ENCODE data around the gene IL9. TPM values are rescaled to one million over a fixed set of nuclear protein-coding genes. Genes with fewer than 3 reads are reported as not detected.

Gene IL9
- total RNA-seq, 2 donors from 2014 or later = not detected

- DNase-seq (ENCODE audit: low spot score) = no peak
- intact Hi-C loops (cut with DNase I) = loop anchor here in 1 of 2 donors (5.0 kb wide), 1 partner anchor 184 kb away; no protein-coding TSS in a partner anchor
These were observed 3.0 kb upstream of the IL9 start for GRCh38 chr5:135898651-135899050.

DNA sequence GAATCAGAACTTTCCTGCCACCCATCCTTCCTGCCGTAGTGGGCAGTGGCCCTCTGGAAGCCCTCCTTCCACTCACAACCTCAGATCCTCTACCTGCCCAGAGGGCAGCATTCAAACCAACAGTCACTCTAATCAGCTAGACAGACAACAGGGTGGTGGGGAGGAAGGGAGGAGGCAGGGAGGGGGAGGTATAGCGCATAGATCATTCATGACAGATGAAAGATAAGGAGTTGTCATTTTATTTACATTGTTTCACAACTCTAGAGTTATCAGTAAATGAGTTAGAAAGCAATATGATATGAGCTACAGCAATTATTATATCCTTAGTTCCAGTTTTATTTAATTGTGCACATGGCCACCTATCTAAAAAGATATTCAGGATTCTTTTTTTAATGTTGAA, 852 bp downstream of the IL9 start:
- intact Hi-C loops (cut with DNase I) = loop anchor here in 1 of 2 donors (5.0 kb wide), 1 partner anchor 188 kb away; no protein-coding TSS in a partner anchor

GRCh38 chr5:135894276-135894675, 1.4 kb downstream of the IL9 start:
- intact Hi-C loops (cut with DNase I) = no loop called here

More for the DNA sequence above, 852 bp downstream of the IL9 start:
- DNase-seq (ENCODE audit: low spot score) = no peak

GRCh38 chr5:135891791-135892190, 3.9 kb downstream of the IL9 start:
- intact Hi-C loops (cut with DNase I) = no loop called here
- no peak for DNase-seq (ENCODE audit: low spot score)

More at GRCh38 chr5:135894276-135894675, 1.4 kb downstream of the IL9 start:
- no peak for DNase-seq (ENCODE audit: low spot score)

- intact Hi-C loops (cut with DNase I) = no loop called here
These were observed 4.4 kb downstream of the IL9 start for GRCh38 chr5:135891268-135891667.

DNA sequence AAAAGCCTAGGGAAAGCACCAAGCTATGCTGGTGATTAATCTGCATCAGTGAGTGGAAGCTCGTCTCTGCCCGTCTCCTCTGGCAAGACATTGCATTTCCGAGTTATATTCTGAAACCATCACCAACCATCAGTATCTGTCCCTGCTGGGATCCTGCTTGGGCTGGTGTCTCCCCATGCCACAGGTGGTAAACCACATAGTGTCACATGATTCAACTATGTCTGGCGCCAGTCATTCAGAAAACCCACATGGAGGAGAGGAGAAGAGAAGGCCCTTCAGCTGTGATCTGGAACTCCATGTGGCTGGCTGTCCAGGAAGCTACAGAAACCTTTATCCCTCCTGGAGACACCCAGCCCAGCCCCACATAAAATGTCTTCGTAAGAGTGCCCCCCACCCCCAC, 4.8 kb downstream of the IL9 start:
- no peak for DNase-seq (ENCODE audit: low spot score)
- intact Hi-C loops (cut with DNase I) = no loop called here

More at GRCh38 chr5:135891268-135891667, 4.4 kb downstream of the IL9 start:
- no peak for DNase-seq (ENCODE audit: low spot score)

GRCh38 chr5:135890296-135890695, 5.3 kb downstream of the IL9 start:
- no peak for DNase-seq (ENCODE audit: low spot score)
- intact Hi-C loops (cut with DNase I) = no loop called here

DNA sequence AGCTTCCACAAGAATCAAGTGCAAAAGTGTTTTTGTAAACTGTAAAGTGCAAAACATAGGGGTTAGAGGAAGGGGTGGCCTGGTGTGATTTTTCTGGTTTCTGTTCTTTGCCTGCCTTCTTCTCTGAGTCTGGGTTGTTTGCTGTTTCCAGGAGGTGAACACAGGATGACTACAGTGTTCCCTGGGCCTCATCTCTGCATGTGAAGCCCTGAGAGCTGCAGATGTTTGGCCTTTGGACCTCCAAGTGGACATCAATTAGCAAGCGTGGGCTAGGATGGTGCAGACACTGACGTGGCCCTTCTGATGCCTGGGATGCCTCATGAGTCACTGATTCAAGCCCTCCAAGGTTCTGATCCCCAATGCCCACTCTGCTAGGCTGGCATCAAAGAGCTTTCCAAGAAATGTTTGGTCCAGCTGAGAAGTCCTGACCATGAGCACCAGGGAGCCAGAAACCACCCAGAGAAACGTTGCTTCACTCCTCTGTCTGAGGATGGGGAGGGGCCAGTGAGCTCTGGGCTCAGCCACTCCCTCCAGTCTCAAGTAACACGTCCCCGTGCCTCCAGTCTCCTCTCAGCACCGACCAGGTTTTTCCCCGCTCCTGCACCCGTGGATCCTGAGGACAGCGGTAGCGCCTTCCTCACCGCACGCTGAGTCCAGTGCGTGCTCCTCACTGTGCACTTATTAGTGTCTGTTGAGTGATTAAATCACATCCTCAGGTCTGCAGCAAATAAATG, 7.6 kb downstream of the IL9 start:
- no peak for DNase-seq (ENCODE audit: low spot score)
- intact Hi-C loops (cut with DNase I) = loop anchor here (5.0 kb wide), 2 partner anchors 319 to 324 kb away; no protein-coding TSS in a partner anchor

GRCh38 chr5:135887447-135887864, 8.2 kb downstream of the IL9 start:
- intact Hi-C loops (cut with DNase I) = loop anchor here (5.0 kb wide), 2 partner anchors 320 to 325 kb away; no protein-coding TSS in a partner anchor
- DNase-seq (ENCODE audit: low spot score) = no peak

DNA sequence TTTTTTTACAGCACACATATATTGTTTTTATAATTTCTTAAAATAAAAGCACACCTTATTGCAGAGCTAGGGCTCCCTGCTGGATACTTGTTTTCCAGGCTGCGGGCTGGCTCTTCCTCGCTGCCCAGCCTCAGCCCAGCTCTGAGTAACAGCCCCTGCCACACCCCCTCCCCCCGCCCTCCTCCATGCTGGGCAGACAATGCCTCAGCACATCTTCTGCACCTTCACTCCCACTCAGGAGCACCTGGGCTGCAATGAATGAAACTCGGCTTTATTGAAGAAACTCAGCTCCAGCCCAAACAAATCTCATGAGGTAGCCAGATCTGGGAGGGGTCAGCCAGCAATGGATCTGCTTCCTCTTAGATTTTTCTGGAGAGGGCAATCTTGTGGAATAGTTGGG, 9.5 kb downstream of the IL9 start:
- DNase-seq (ENCODE audit: low spot score) = no peak
- intact Hi-C loops (cut with DNase I) = loop anchor here (5.0 kb wide), 2 partner anchors 321 to 326 kb away; no protein-coding TSS in a partner anchor

DNA sequence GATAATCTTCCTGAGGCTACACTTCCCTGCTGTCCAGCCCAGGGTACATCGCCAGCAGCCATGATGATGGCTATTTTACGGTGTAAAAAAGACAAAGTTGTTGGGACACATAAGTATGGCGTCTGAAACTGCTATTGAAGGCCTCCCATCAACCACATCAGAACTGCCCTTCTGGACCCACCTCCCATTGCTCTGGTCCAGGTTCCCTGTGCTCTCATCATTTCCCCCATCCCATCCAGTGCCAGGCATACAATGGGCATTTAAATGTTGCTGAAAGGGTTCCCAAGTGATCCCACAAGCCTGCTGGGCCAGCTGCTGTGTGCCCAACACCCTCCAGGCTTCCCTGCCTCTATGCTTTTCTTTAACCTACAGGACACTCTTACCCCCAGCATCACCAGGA, 10.6 kb downstream of the IL9 start:
- DNase-seq (ENCODE audit: low spot score) = no peak
- intact Hi-C loops (cut with DNase I) = loop anchor here (5.0 kb wide), 2 partner anchors 322 to 327 kb away; no protein-coding TSS in a partner anchor

DNA sequence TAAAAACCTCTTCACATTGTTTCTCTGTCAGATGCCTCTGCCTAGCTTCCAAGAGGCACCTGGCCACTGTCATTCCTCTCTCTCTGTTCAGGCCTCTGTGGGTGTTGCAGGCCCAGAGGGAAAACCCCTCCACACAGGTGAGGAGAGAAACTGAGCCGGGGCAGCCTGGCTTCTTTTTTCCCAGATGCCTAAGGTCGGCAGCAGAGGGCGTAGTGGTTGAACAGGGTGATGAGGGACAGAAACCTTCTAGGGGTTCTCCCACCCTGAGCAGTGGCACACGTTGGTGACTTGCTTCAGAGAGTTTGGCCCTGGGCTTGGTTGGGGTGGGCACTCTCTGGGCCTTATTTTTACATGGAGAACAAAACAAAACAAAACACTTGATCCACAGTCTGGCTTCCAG, 12.2 kb downstream of the IL9 start:
- DNase-seq (ENCODE audit: low spot score) = no peak
- intact Hi-C loops (cut with DNase I) = loop anchor here in 1 of 2 donors (5.0 kb wide), 1 partner anchor 1479 kb away; no protein-coding TSS in a partner anchor

- DNase-seq (ENCODE audit: low spot score) = no peak
- intact Hi-C loops (cut with DNase I) = loop anchor here in 1 of 2 donors (5.0 kb wide), 1 partner anchor 1479 kb away; no protein-coding TSS in a partner anchor
These were observed 12.6 kb downstream of the IL9 start for GRCh38 chr5:135883026-135883425.

- intact Hi-C loops (cut with DNase I) = loop anchor here in 1 of 2 donors (5.0 kb wide), 1 partner anchor 1480 kb away; no protein-coding TSS in a partner anchor
- DNase-seq (ENCODE audit: low spot score) = no peak
These were observed 13.8 kb downstream of the IL9 start for GRCh38 chr5:135881819-135882218.

DNA sequence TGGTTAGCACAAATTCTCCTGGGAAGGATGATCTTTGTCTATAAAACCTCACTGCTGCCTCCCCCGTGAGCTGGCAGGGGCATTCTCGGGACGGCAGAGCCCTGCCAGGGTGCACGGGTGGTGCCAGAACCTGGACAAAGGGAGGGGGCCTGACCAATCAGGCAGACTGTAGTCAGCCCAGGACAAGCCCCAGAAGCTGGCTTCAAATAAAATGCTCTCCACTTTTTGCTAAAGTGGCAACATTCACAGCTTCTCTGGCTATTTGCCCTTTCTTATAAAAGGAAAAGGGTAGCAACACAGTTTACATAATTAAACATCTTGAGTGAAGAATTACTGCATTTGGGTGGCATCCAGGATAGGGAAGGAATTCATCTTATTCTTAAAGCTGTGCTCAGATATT, 14.4 kb downstream of the IL9 start:
- no peak for DNase-seq (ENCODE audit: low spot score)
- intact Hi-C loops (cut with DNase I) = loop anchor here in 1 of 2 donors (5.0 kb wide), 1 partner anchor 1481 kb away; no protein-coding TSS in a partner anchor

DNA sequence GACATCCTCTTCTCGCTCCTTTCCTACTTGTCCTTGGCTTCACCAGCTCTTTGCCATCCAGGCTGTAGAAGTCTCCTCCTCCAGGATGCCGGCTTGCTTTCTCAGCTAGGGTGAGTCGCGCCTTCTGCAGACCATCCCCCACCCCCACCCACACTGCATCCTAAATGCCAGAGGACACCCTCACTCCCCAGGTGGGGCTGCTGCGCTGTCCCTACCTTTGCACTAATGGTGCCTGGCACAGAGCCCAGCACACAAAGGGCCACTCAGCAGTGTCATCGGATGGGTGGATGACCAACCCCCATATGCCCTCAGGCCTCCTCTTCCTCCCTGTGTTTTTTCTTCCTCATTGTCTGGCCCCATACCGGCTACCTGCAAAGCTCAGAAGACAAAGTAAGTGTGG, 14.8 kb downstream of the IL9 start:
- no peak for DNase-seq (ENCODE audit: low spot score)
- intact Hi-C loops (cut with DNase I) = loop anchor here in 1 of 2 donors (5.0 kb wide), 1 partner anchor 1482 kb away; no protein-coding TSS in a partner anchor

DNA sequence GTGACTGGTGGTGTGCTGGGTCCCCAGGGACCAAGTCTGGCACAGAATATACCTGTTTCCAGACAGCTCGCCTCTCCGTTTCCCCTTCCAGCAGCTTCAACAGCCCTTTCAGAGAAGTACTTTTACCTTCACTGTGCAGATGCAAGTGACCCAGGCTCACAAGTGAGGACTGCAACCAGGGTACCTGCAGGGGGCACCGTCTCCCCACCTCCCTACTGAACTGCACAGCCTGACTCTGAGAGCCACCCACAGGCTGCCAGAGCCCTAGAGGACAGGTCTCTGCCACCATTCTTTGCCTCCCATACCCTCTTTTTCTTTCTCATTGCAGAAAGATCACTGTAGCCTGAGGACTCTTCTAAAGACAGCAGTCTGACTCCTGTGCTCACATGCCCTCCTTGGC, 15.4 kb downstream of the IL9 start:
- DNase-seq (ENCODE audit: low spot score) = no peak
- intact Hi-C loops (cut with DNase I) = loop anchor here in 1 of 2 donors (5.0 kb wide), 1 partner anchor 1482 kb away; no protein-coding TSS in a partner anchor

DNA sequence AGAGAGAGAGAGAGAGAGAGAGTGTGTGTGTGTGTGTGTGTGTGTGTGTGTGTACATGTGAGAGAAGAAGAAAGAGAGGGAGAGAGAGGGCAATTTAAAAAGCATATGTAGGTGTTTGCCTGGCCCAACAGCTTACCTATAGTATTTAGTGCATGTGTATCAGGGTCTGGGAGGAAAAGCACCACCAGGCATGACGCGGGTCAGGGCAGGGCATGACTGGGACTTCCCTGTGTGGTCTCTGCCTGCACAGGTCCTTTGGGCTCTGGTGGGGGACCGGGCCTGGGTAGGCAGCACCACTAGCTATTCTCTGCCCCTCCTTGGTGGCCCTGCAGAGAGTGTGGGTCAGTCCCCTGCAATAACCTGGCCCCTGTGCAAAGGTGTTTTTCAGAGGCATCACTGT, 16.1 kb downstream of the IL9 start:
- intact Hi-C loops (cut with DNase I) = no loop called here
- DNase-seq (ENCODE audit: low spot score) = no peak

GRCh38 chr5:135878156-135878620, 17.5 kb downstream of the IL9 start:
- no peak for DNase-seq (ENCODE audit: low spot score)
- intact Hi-C loops (cut with DNase I) = no loop called here

- DNase-seq (ENCODE audit: low spot score) = no peak
- intact Hi-C loops (cut with DNase I) = no loop called here
These were observed 18.0 kb downstream of the IL9 start for GRCh38 chr5:135877570-135878155.

Measured in posterior vena cava (tissue), 2 donors.